Measurements from ENCODE around the gene TNNI2. TPM values are rescaled to one million over a fixed set of nuclear protein-coding genes. Genes with fewer than 3 reads are reported as not detected.
A peak's percentile ranks its signal among the peaks of the same experiment; 100 is the strongest.

The TNNI2 gene
- total RNA-seq, 2 experiments from 2014 or later = 0.50 TPM; not detected in 1

DNA sequence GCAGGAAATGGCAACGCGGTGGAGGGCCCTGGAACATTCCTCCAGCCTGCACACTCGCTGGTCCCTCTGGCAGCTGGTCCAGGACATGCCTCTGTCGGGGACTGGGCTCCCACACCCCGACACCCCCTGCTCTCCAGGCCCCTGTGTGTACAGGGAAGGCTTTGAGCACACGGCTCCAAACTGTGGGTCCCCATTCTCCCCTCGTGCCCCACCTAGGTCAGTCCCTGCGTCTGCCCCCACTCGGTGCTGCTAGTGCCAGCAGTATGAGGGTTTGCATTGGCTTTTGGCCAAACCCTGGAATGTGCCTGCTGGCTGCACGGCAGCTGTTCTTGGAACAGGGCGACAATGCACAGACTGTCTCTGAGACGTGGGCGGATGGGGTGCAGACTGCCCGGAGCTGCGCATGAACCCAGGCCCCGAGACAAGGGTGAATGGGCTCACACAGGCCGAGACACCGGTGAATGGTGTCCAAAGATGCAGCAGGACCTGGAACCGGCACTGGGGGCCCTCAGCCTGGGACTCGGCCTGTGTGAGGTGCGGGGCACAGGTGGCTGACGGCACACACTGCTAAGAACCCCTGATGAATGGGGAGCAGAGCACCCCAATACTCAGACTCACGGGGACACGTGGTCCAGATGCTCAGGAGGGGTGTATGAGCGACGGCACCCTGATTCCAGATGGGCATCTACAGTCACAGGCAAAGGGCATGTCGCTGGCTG is 11.5 kb upstream of the TNNI2 start:
- no peak overlapping the region for H3K4me3 ChIP-seq (ENCODE audit: low read length)
- intact Hi-C loops (cut with DNase I, micrococcal nuclease) = no loop called here

DNA sequence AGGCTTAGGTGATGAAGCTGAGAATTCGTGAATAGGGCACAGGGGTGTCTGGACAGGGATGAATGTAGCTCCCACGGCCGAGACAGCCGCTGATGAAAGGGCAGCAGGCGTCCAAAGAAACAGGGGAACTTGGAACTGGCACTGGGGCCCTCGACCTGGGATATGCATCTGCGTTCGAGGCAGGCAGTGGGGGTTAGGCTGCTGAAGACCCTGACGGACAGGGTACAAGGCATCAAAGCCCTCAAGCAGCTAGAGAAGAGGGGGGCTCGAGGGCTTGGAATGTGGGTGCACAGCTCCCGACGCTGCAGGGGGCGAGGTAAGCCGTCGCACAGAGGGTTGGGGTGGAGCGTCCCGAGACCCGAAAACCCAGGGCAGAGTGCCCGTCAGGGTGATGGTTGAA is 10.8 kb upstream of the TNNI2 start:
- no peaks in the 10 kb centered on the region for H3K36me3 ChIP-seq (ENCODE audit: insufficient read depth, low read length)
- H3K36me3 Mint-ChIP-seq (ENCODE audit: low read depth) = no peaks in the 10 kb centered on the region
- peaks cover 0 to 5% of the 10 kb centered on the region in 2 experiments for H3K9me3 ChIP-seq (ENCODE audit: control insufficient read depth in 1 of 2, insufficient read depth in 1 of 2, low read length in 2 of 2)
- H3K4me3 Mint-ChIP-seq = no peak overlapping the region
- intact Hi-C loops (cut with DNase I, micrococcal nuclease) = no loop called here
- no peak overlapping the region for H3K27ac Mint-ChIP-seq
- DNase-seq (no peak), ATAC-seq (ENCODE audit: poor library complexity) (no peak)
- POLR2A ChIA-PET = interaction anchor here (0.9 kb wide), 1 partner anchor 134 kb away, joined by 3 read pairs; no protein-coding TSS in a partner anchor
- no peak overlapping the region for H3K4me3 ChIP-seq (ENCODE audit: low read length)
- peaks cover 6 to 14% of the 10 kb centered on the region in 2 experiments for H3K27me3 ChIP-seq (ENCODE audit: control insufficient read depth in 1 of 2, insufficient read depth in 2 of 2, low read length in 2 of 2)
- H3K9me3 Mint-ChIP-seq = no peaks in the 10 kb centered on the region
- H3K4me1 Mint-ChIP-seq (ENCODE audit: low read depth) = no peaks in the 10 kb centered on the region
- H3K4me1 ChIP-seq (ENCODE audit: insufficient read depth, low read length) = peaks cover 9% of the 10 kb centered on the region
- H3K27me3 Mint-ChIP-seq = peaks cover 5% of the 10 kb centered on the region
- H3K27ac ChIP-seq (ENCODE audit: low read depth in 1 of 2, low read length in 2 of 2) = no peak overlapping the region
- TF ChIP-seq CTCF (IDR thresholded peaks at IDR 0.05) = no peak
- CTCF ChIA-PET = no interaction called here

More for the DNA sequence above, 11.5 kb upstream of the TNNI2 start:
- Mint-ChIP-seq H3K9me3 (no peaks in the 10 kb centered on the region), H3K4me3 (no peak overlapping the region), H3K27ac (no peak overlapping the region), H3K4me1 (ENCODE audit: low read depth) (no peaks in the 10 kb centered on the region), H3K27me3 (peaks cover 5% of the 10 kb centered on the region), H3K36me3 (ENCODE audit: low read depth) (no peaks in the 10 kb centered on the region)
- ATAC-seq (ENCODE audit: poor library complexity) (no peak), DNase-seq (peak in 1 of 14 experiments; percentile 10)
- H3K27me3 ChIP-seq (ENCODE audit: control insufficient read depth in 1 of 2, insufficient read depth in 2 of 2, low read length in 2 of 2) = peaks cover 5 to 7% of the 10 kb centered on the region in 2 experiments
- H3K27ac ChIP-seq (ENCODE audit: low read depth in 1 of 2, low read length in 2 of 2) = no peak overlapping the region
- no peaks in the 10 kb centered on the region for H3K36me3 ChIP-seq (ENCODE audit: insufficient read depth, low read length)
- CTCF ChIA-PET = no interaction called here
- H3K9me3 ChIP-seq (ENCODE audit: control insufficient read depth in 1 of 2, insufficient read depth in 1 of 2, low read length in 2 of 2) = peaks cover 0 to 5% of the 10 kb centered on the region in 2 experiments
- POLR2A ChIA-PET = no interaction called here
- TF ChIP-seq CTCF (IDR thresholded peaks at IDR 0.05) = no peak
- H3K4me1 ChIP-seq (ENCODE audit: insufficient read depth, low read length) = peaks cover 4% of the 10 kb centered on the region

DNA sequence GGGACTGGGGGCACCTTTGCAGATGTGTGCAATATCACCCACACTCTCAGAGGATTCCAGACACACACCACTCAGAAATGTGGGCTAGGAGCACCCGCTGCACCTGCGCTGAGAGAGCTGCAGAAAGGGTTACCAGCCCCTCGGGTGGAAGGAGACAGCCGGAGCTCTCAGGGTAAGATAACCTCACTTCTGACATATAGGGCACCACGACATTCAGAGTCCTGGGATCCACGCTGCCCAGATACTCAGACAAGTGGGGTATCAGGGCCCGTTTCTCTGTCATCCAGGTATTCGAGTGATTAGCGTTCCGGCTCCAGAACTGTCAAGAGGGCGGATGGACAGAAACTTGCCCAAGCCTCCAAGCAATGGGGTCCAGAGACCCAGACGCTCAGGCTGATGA is 10.2 kb upstream of the TNNI2 start:
- peaks cover 5% of the 10 kb centered on the region for H3K27me3 Mint-ChIP-seq
- Histone ChIP-seq H3K36me3 (ENCODE audit: insufficient read depth, low read length) (no peaks in the 10 kb centered on the region), H3K27me3 (ENCODE audit: control insufficient read depth in 1 of 2, insufficient read depth in 2 of 2, low read length in 2 of 2) (peaks cover 6 to 16% of the 10 kb centered on the region in 2 experiments), H3K9me3 (ENCODE audit: control insufficient read depth in 1 of 2, insufficient read depth in 1 of 2, low read length in 2 of 2) (peaks cover 0 to 5% of the 10 kb centered on the region in 2 experiments), H3K4me1 (ENCODE audit: insufficient read depth, low read length) (peaks cover 9% of the 10 kb centered on the region), H3K27ac (ENCODE audit: low read depth in 1 of 2, low read length in 2 of 2) (no peak overlapping the region), H3K4me3 (ENCODE audit: low read length) (no peak overlapping the region)
- H3K36me3 Mint-ChIP-seq (ENCODE audit: low read depth) = no peaks in the 10 kb centered on the region
- intact Hi-C loops (cut with DNase I, micrococcal nuclease) = no loop called here
- no peak overlapping the region for H3K4me3 Mint-ChIP-seq
- CTCF ChIA-PET = interaction anchor here (7.0 kb wide), 1 partner anchor 136 kb away, joined by 116 read pairs; no protein-coding TSS in a partner anchor
- no peak for ATAC-seq (ENCODE audit: poor library complexity)
- no peak for DNase-seq
- H3K4me1 Mint-ChIP-seq (ENCODE audit: low read depth) = no peaks in the 10 kb centered on the region
- H3K27ac Mint-ChIP-seq = no peak overlapping the region
- no peaks in the 10 kb centered on the region for H3K9me3 Mint-ChIP-seq
- POLR2A ChIA-PET = interaction anchor here (0.9 kb wide), 1 partner anchor 135 kb away, joined by 3 read pairs; no protein-coding TSS in a partner anchor
- no peak for TF ChIP-seq CTCF (IDR thresholded peaks at IDR 0.05)
